H1 (cell line): ENCODE measurements around the gene LYPD1. TPM values are rescaled to one million over a fixed set of nuclear protein-coding genes. Genes with fewer than 3 reads are reported as not detected.

Source experiments
- CTCF ChIA-PET: fragments of 300-600 bp; sonication (Branson Sonifier 250); formaldehyde crosslinking; loops from one replicate; lab custom pipeline; 2021; ENCODE audit not compliant: partially characterized antibody; lab: Charles Lee
- POLR2A ChIA-PET: fragments of 300-600 bp; sonication (Branson Sonifier 250); formaldehyde crosslinking; loops from one replicate; lab custom pipeline; 2021; ENCODE audit warnings: inconsistent platforms; ENCODE audit not compliant: partially characterized antibody; lab: Charles Lee
- DNase-seq, 2 experiments: peaks; one replicate each; pipeline versions ENCODE4 v3.0.0 to v3.0.0-alpha.2; 2010 to 2022; ENCODE audit warnings: low spot score in 2 of 2, low read depth in 1 of 2, mixed read lengths in 1 of 2
- FAIRE-seq: peaks from 2 replicates; lab custom pipeline; 2011; peaks lifted over from hg19 to GRCh38; lab: Jason Lieb, UNC
- H2AFZ ChIP-seq: 2 replicates; pipeline ENCODE4 v1.8.1; 2012; ENCODE audit warnings: low read length, inconsistent platforms
- H2AK5ac ChIP-seq: 2 replicates; pipeline ENCODE4 v1.6.1; 2013; ENCODE audit warnings: low read depth, low read length
- H2BK120ac ChIP-seq: replicated peaks from 2 replicates; pipeline ENCODE3; 2013; ENCODE audit warnings: low read depth, low read length, inconsistent platforms
- H2BK12ac ChIP-seq: 2 replicates; pipeline ENCODE4 v1.6.1; 2013; ENCODE audit warnings: low read depth, low read length
- H2BK15ac ChIP-seq: 2 replicates; pipeline ENCODE4 v1.6.1; 2013; ENCODE audit warnings: low read length
- H2BK20ac ChIP-seq: 2 replicates; pipeline ENCODE4 v1.6.1; 2013; ENCODE audit warnings: low read length
- H2BK5ac ChIP-seq: 2 replicates; pipeline ENCODE4 v1.6.1; 2013; ENCODE audit warnings: low read depth, low read length
- H3K14ac ChIP-seq: 2 replicates; pipeline ENCODE4 v1.6.1; 2013; ENCODE audit warnings: inconsistent platforms; ENCODE audit not compliant: insufficient read length
- H3K18ac ChIP-seq: 2 replicates; pipeline ENCODE4 v1.6.1; 2013; ENCODE audit warnings: low read length; ENCODE audit errors: extremely low read depth
- H3K23ac ChIP-seq: 2 replicates; pipeline ENCODE4 v1.6.1; 2013; ENCODE audit warnings: inconsistent platforms; ENCODE audit not compliant: insufficient read length
- H3K23me2 ChIP-seq: 2 replicates; pipeline ENCODE4 v1.6.1; 2013; ENCODE audit warnings: low read depth, low read length
- H3K27ac ChIP-seq: 2 replicates; pipeline ENCODE4 v1.6.1; 2011; ENCODE audit warnings: low read depth, low read length, inconsistent platforms
- H3K27me3 ChIP-seq, 4 experiments: replicated peaks in 1 of 4; 1 replicate in 1 of 4; 2 replicates in 3 of 4; pipeline versions ENCODE4 v1.6.1 to v1.8.1; 2011 to 2013; ENCODE audit warnings: low read length in 3 of 4, mild to moderate bottlenecking in 3 of 4, inconsistent platforms in 2 of 4, mixed read lengths in 2 of 4, moderate library complexity in 1 of 4; ENCODE audit not compliant: control insufficient read depth in 3 of 4, insufficient read depth in 3 of 4; ENCODE audit errors: extremely low read depth in 1 of 4
- H3K36me3 ChIP-seq, 4 experiments: 2 replicates each; pipeline versions ENCODE4 v1.6.1 to v1.8.1; 2011 to 2013; ENCODE audit warnings: mild to moderate bottlenecking in 4 of 4, low read length in 3 of 4, moderate library complexity in 2 of 4, control low read depth in 1 of 4, inconsistent platforms in 1 of 4; ENCODE audit not compliant: insufficient read depth in 4 of 4, control insufficient read depth in 2 of 4
- H3K4ac ChIP-seq: replicated peaks from 2 replicates; pipeline ENCODE3; 2013; ENCODE audit warnings: low read length, low read depth, mixed read lengths, inconsistent platforms; ENCODE audit not compliant: insufficient read length
- H3K4me1 ChIP-seq, 4 experiments: replicated peaks in 1 of 4; 1 replicate in 1 of 4; 2 replicates in 3 of 4; pipeline versions ENCODE4 v1.6.1 to v1.8.1; 2011 to 2013; ENCODE audit warnings: low read length in 3 of 4, inconsistent platforms in 2 of 4, mixed read lengths in 1 of 4; ENCODE audit not compliant: insufficient read depth in 4 of 4, control insufficient read depth in 3 of 4
- H3K4me2 ChIP-seq, 2 experiments: 2 replicates each; pipeline versions ENCODE4 v1.6.1 to v1.8.1; 2011 to 2013; ENCODE audit warnings: low read depth in 2 of 2, low read length in 2 of 2, control low read depth in 1 of 2, inconsistent platforms in 1 of 2, mild to moderate bottlenecking in 1 of 2; ENCODE audit not compliant: insufficient read depth in 1 of 2
- H3K4me3 ChIP-seq, 4 experiments: fragments of 200-600, 300-600 bp in 1 of 4; sonication (generic), shearing (Covaris generic), sonication (Bioruptor Twin) in 1 of 4; 2 replicates each; pipeline versions ENCODE4 v1.5.1 to v1.8.1; 2011 to 2016; ENCODE audit warnings: low read length in 4 of 4, low read depth in 3 of 4, control low read depth in 2 of 4, inconsistent platforms in 2 of 4, mild to moderate bottlenecking in 2 of 4, mixed read lengths in 1 of 4, moderate library complexity in 1 of 4; ENCODE audit not compliant: insufficient read depth in 2 of 4; ENCODE audit errors: extremely low read depth in 1 of 4
- H3K56ac ChIP-seq: replicated peaks from 2 replicates; pipeline ENCODE3; 2013; ENCODE audit warnings: low read depth, mild to moderate bottlenecking, mixed read lengths, low read length, inconsistent platforms; ENCODE audit not compliant: insufficient read length
- H3K79me1 ChIP-seq: 2 replicates; pipeline ENCODE4 v1.6.1; 2013; ENCODE audit warnings: low read depth, low read length, control low read depth
- H3K79me2 ChIP-seq, 2 experiments: 2 replicates each; pipeline versions ENCODE4 v1.6.1 to v1.8.1; 2012 to 2013; ENCODE audit warnings: low read length in 2 of 2, mild to moderate bottlenecking in 2 of 2, inconsistent platforms in 1 of 2; ENCODE audit not compliant: insufficient read depth in 2 of 2, control insufficient read depth in 1 of 2
- H3K9ac ChIP-seq, 4 experiments: replicated peaks in 1 of 4; 1 replicate in 1 of 4; 2 replicates in 3 of 4; pipeline versions ENCODE4 v1.6.1 to v1.8.1; 2011 to 2013; ENCODE audit warnings: low read depth in 3 of 4, low read length in 3 of 4, control low read depth in 2 of 4, mild to moderate bottlenecking in 2 of 4, moderate library complexity in 2 of 4, inconsistent platforms in 1 of 4; ENCODE audit errors: extremely low read depth in 1 of 4
- H3K9me3 ChIP-seq, 2 experiments: 2 replicates each; pipeline versions ENCODE4 v1.6.1 to v1.8.1; 2012 to 2013; ENCODE audit warnings: mild to moderate bottlenecking in 2 of 2, moderate library complexity in 2 of 2, control low read depth in 1 of 2, inconsistent platforms in 1 of 2, low read depth in 1 of 2, low read length in 1 of 2, mixed read lengths in 1 of 2; ENCODE audit not compliant: insufficient read depth in 2 of 2
- H4K20me1 ChIP-seq, 2 experiments: replicated peaks in 1 of 2; 2 replicates each; pipeline versions ENCODE3 to v1.8.1; 2011 to 2013; ENCODE audit warnings: inconsistent platforms in 2 of 2, low read length in 2 of 2, mild to moderate bottlenecking in 1 of 2; ENCODE audit not compliant: insufficient read depth in 2 of 2, control insufficient read depth in 1 of 2
- H4K5ac ChIP-seq: 2 replicates; pipeline ENCODE4 v1.6.1; 2013; ENCODE audit warnings: low read length, low read depth, mixed read lengths, inconsistent platforms; ENCODE audit not compliant: insufficient read length
- H4K8ac ChIP-seq: 2 replicates; pipeline ENCODE4 v1.8.0; 2013; ENCODE audit warnings: mild to moderate bottlenecking, moderate library complexity, low read length, inconsistent platforms; ENCODE audit not compliant: insufficient read depth; ENCODE audit errors: extremely low read depth
- H4K91ac ChIP-seq: replicated peaks from 2 replicates; pipeline ENCODE3; 2013; ENCODE audit warnings: low read length, mixed read lengths, inconsistent platforms; ENCODE audit not compliant: insufficient read length
- BACH1 ChIP-seq: IDR thresholded peaks from 2 replicates; pipeline ENCODE4 v1.6.1; 2012; ENCODE audit warnings: low read length, improper control_type of control experiment
- BCL11A ChIP-seq, 2 experiments: IDR thresholded peaks; one replicate each; pipeline ENCODE4 v1.6.1; 2011; ENCODE audit warnings: low read depth in 2 of 2, low read length in 2 of 2, mild to moderate bottlenecking in 2 of 2
- CBX8 ChIP-seq: fragments of 300-800, 300-1000 bp; sonication (generic); IDR thresholded peaks from 2 replicates; pipeline ENCODE4 v1.7.1; 2016; ENCODE audit warnings: low read depth, low read length, borderline replicate concordance
- CREB1 ChIP-seq: IDR thresholded peaks from 2 replicates; pipeline ENCODE4 v1.6.1; 2012; ENCODE audit warnings: inconsistent platforms
- CTBP2 ChIP-seq: IDR thresholded peaks from 2 replicates; pipeline ENCODE4 v1.7.0; 2011; ENCODE audit warnings: borderline replicate concordance, mild to moderate bottlenecking, moderate library complexity, mixed read lengths, low read length; ENCODE audit not compliant: insufficient read depth, insufficient read length
- EGR1 ChIP-seq: IDR thresholded peaks from 2 replicates; pipeline ENCODE4 v1.6.1; 2011; ENCODE audit warnings: low read depth, low read length, borderline replicate concordance
- EP300 ChIP-seq, 2 experiments: IDR thresholded peaks; 1 replicate in 1 of 2; 2 replicates in 1 of 2; pipeline ENCODE4 v1.6.1; 2011 to 2012; ENCODE audit warnings: low read depth in 2 of 2, low read length in 2 of 2, mild to moderate bottlenecking in 2 of 2, borderline replicate concordance in 1 of 2, inconsistent platforms in 1 of 2, moderate library complexity in 1 of 2
- GTF2F1 ChIP-seq: IDR thresholded peaks from 2 replicates; pipeline ENCODE4 v1.6.1; 2012; ENCODE audit warnings: low read depth, low read length, improper control_type of control experiment, borderline replicate concordance
- POU5F1 ChIP-seq: IDR thresholded peaks from 2 replicates; pipeline ENCODE4 v1.6.1; 2011; ENCODE audit warnings: low read depth, mild to moderate bottlenecking, low read length, moderate library complexity
- RFX5 ChIP-seq: IDR thresholded peaks from 2 replicates; pipeline ENCODE4 v1.6.1; 2011; ENCODE audit warnings: low read depth, low read length, improper control_type of control experiment, borderline replicate concordance
- SP4 ChIP-seq: IDR thresholded peaks from 2 replicates; pipeline ENCODE4 v1.6.1; 2012; ENCODE audit warnings: low read length, inconsistent platforms
- WGBS, 2 experiments: shearing (Covaris generic) in 1 of 2; methylation state at CpG; one replicate each; pipeline versions ENCODE4 v1.1.6 to v1.1.7; 2013 to 2015; ENCODE audit warnings: low lambda C conversion rate in 2 of 2, mixed read lengths in 2 of 2, inconsistent platforms in 1 of 2, low coverage in 1 of 2, missing lambda C conversion rate in 1 of 2; ENCODE audit not compliant: insufficient replicate concordance in 2 of 2, insufficient coverage in 1 of 2, insufficient read length in 1 of 2; ENCODE audit errors: extremely low coverage in 1 of 2, missing lambda C conversion rate in 1 of 2; 5-methylcytosine and 5-hydroxymethylcytosine counted together
- polyA plus RNA-seq, 7 experiments: library from polyadenylated mRNA; depleted of rRNA in 3 of 7; stranded (reverse) in 5 of 7; unstranded in 2 of 7; fragments of >200 nt in 5 of 7; fragments of 200-250 nt in 2 of 7; gene quantifications; 1 replicate in 5 of 7; 2 replicates in 1 of 7; 4 replicates in 1 of 7; pipeline versions ENCODE4 v1.2.1 to v1.2.3, GENCODE V29; 2011 to 2013; ENCODE audit warnings: missing spikeins in 2 of 7, mixed read lengths in 2 of 7
- total RNA-seq: library from RNA; stranded (reverse); fragmentation: NEBNext Ultra II Directional; extraction: Animal tissue kit (Norgen Biotek cat#: 25700); gene quantifications from 2 replicates; pipeline ENCODE4 v1.2.1, GENCODE V29; 2021
- TF ChIP-seq, protein P1 (sequence below): IDR thresholded peaks from 2 replicates; pipeline ENCODE4 v1.6.1; 2012; ENCODE audit warnings: low read length, inconsistent platforms

The LYPD1 gene
- total and polyA plus RNA-seq, 2 of the 8 experiments (the other 6 are each of a cell fraction or from before 2014, with no cell fraction given) = 1.9 to 2.7 TPM

DNA sequence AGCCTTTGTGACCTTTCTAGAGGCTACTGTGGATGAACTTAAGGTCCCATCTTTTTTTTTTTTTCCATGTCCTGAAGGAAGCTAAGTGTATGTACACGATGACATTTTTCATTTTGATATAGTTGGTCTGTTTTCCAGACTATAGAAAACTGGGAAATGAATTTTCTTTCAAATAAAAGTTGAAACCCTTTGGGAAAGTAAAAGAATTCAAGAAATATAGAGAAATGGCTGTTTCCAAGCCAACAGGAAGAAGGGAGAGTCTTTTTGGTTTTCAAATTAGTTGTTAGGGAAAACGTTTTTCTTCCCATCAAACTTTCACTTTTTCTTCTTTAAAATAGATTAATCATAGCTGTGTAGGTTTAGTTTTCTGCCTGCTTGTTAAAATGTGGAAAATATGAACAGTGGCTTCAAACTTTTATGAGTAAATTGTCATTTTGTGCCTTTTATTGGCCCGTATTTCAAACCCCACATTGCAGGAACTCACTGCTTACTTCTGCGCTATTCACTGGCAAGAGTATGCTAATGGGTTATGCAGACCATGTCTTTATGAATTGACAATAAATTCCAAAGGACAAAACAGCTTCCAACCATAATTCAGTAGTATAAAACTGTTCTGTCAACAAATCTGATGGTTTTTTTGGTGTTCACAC is 27.7 kb upstream of the LYPD1 start:
- Histone ChIP-seq H3K9me3 (no peaks in the 10 kb centered on the region), H2AK5ac (no peak overlapping the region), H3K27ac (no peak overlapping the region), H2AFZ (no peak overlapping the region), H3K79me2 (no peaks in the 10 kb centered on the region), H3K36me3 (no peaks in the 10 kb centered on the region), H2BK20ac (no peak overlapping the region), H3K4ac (no peak overlapping the region), H3K27me3 (no peaks in the 10 kb centered on the region), H3K14ac (no peak overlapping the region), H2BK5ac (no peak overlapping the region), H2BK12ac (no peak overlapping the region), H3K4me3 (no peak overlapping the region), H2BK120ac (no peak overlapping the region), H4K8ac (no peak overlapping the region), H3K18ac (no peak overlapping the region), H3K79me1 (no peaks in the 10 kb centered on the region), H4K5ac (no peak overlapping the region), H3K56ac (no peak overlapping the region), H3K4me2 (no peak overlapping the region), H3K4me1 (peaks cover 0 to 5% (median 2%) of the 10 kb centered on the region in 4 experiments; a peak in 2 of 7 replicates), H4K91ac (no peak overlapping the region), H3K23ac (no peak overlapping the region), H4K20me1 (no peaks in the 10 kb centered on the region), H3K9ac (no peak overlapping the region), H2BK15ac (no peak overlapping the region), H3K23me2 (no peaks in the 10 kb centered on the region)
- WGBS, 2 experiments = 74% methylated on average over 4 of the region's 4 CpGs; no CpG with 5 or more reads in 1 of the 2 experiments
- FAIRE-seq = no peak
- ChIA-PET POLR2A (no interaction called here), CTCF (interaction anchor here (1.1 kb wide), 1 partner anchor 166 kb away, joined by 4 read pairs; no protein-coding TSS in a partner anchor)
- DNase-seq = no peak
- TF ChIP-seq SP4 (no peak), GTF2F1 (no peak), CBX8 (no peak), BACH1 (no peak), BCL11A (IDR thresholded peaks at IDR 0.05; ENCODE audit: low read depth in 2 of 2, low read length in 2 of 2) (no peak), EP300 (IDR thresholded peaks at IDR 0.05; ENCODE audit: borderline replicate concordance in 1 of 2, low read depth in 2 of 2, low read length in 2 of 2) (no peak), POU5F1 (no peak), CREB1 (no peak), RFX5 (no peak), EGR1 (no peak), CTBP2 (no peak)
- TF ChIP-seq, protein P1, sequence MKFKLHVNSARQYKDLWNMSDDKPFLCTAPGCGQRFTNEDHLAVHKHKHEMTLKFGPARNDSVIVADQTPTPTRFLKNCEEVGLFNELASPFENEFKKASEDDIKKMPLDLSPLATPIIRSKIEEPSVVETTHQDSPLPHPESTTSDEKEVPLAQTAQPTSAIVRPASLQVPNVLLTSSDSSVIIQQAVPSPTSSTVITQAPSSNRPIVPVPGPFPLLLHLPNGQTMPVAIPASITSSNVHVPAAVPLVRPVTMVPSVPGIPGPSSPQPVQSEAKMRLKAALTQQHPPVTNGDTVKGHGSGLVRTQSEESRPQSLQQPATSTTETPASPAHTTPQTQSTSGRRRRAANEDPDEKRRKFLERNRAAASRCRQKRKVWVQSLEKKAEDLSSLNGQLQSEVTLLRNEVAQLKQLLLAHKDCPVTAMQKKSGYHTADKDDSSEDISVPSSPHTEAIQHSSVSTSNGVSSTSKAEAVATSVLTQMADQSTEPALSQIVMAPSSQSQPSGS = no peak
